ENCODE results near the gene ZNF584.

ZNF584 gene

DNA sequence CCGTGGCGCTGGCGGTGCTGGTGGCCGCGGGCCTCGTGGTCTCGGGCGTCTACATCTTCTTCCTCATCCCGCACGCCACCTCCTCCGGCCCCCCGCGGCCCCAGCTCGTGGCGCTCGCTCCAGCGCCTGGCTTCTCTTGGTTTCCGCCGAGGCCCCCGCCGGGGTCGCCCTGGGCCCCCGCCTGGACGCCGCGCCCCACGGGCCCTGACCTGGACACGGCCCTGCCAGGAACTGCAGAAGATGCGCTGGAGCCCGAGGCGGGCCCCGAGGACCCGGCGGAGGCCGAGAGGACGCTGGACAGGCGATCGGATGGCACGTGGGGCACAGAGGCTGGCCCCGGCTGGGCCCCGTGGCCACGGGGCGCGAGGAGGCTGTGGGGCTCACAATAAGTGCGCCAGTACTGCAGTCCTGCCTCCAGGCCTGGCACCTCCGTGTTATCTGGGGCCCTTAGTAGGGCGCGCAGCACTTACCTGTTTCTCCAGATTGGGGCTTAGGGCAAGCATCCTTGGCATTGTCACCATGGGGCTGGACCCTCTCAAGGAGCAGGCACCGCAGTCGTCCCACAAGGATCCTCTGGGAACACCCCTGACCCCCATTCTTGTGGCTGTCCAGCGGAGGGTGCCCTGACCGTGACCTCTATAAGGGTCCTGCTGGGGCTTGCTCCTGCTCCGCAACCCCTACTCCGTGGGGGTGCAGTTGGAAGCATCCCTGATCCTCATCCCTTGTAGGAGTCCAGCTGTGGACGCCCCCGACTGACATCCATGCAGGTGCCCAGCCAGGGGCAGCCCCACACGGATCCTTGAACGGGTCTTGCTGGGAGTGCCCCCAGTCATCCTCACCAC, 11.5 kb upstream of the ZNF584 start:
- H3K9ac ChIP-seq (ENCODE audit: low read length): no peak overlapping the region
- H3K27ac ChIP-seq (ENCODE audit: low read length): no peak overlapping the region
- TF ChIP-seq EZH2phosphoT487 (IDR thresholded peaks at IDR 0.05; ENCODE audit: low read depth): no peak
- TF ChIP-seq, protein P1, sequence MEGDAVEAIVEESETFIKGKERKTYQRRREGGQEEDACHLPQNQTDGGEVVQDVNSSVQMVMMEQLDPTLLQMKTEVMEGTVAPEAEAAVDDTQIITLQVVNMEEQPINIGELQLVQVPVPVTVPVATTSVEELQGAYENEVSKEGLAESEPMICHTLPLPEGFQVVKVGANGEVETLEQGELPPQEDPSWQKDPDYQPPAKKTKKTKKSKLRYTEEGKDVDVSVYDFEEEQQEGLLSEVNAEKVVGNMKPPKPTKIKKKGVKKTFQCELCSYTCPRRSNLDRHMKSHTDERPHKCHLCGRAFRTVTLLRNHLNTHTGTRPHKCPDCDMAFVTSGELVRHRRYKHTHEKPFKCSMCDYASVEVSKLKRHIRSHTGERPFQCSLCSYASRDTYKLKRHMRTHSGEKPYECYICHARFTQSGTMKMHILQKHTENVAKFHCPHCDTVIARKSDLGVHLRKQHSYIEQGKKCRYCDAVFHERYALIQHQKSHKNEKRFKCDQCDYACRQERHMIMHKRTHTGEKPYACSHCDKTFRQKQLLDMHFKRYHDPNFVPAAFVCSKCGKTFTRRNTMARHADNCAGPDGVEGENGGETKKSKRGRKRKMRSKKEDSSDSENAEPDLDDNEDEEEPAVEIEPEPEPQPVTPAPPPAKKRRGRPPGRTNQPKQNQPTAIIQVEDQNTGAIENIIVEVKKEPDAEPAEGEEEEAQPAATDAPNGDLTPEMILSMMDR (IDR thresholded peaks at IDR 0.05; ENCODE audit: low read depth, low read length): no peak
- H3K4me2 ChIP-seq (ENCODE audit: low read length): no peak overlapping the region
- no peaks in the 10 kb centered on the region for H3K9me3 ChIP-seq (ENCODE audit: insufficient read depth, low read length)
- no peak overlapping the region for H3K4me3 ChIP-seq (ENCODE audit: low read length)
- peaks cover 15% of the 10 kb centered on the region for H3K79me2 ChIP-seq (ENCODE audit: low read length)
- H2AFZ ChIP-seq (ENCODE audit: low read depth, low read length): no peak overlapping the region
- H3K36me3 ChIP-seq (replicated peaks; ENCODE audit: low read depth, low read length): peaks cover 42% of the 10 kb centered on the region
- peaks cover 7% of the 10 kb centered on the region for H3K4me1 ChIP-seq (ENCODE audit: low read length)
- no peaks in the 10 kb centered on the region for H3K27me3 ChIP-seq (ENCODE audit: low read depth, low read length)
- peaks cover 37% of the 10 kb centered on the region for H4K20me1 ChIP-seq (ENCODE audit: insufficient read depth, low read length)

DNA sequence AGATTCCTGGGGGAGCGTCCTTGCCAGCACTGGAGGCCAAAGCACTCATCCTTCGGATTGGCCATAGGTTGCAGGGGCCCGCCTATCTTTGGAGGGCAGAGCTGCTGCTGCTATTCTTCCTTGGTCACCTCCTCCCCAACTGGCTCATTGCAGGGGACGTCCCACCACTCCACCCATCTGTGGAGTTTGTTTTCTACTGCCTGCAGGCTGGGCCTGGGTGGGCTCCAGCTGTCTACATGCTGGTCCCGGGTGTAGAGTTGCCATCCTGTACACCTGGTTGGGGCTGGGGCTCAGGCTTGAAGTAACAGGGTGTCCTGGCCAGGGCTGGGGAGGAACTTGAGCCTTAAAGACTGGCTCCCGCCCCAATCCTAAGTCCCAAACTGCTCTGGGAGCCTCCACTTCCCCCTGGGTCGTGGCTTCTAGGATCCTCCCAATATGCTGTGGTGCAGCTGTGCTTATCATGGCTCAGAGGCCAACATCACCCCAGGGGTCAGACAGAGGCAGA, 10.9 kb upstream of the ZNF584 start:
- H4K20me1 ChIP-seq (ENCODE audit: insufficient read depth, low read length): peaks cover 30% of the 10 kb centered on the region
- H3K4me2 ChIP-seq (ENCODE audit: low read length): no peak overlapping the region
- peaks cover 11% of the 10 kb centered on the region for H3K4me1 ChIP-seq (ENCODE audit: low read length)
- H3K79me2 ChIP-seq (ENCODE audit: low read length): peaks cover 12% of the 10 kb centered on the region
- no peak overlapping the region for H2AFZ ChIP-seq (ENCODE audit: low read depth, low read length)
- peaks cover 38% of the 10 kb centered on the region for H3K36me3 ChIP-seq (replicated peaks; ENCODE audit: low read depth, low read length)
- TF ChIP-seq EZH2phosphoT487 (IDR thresholded peaks at IDR 0.05; ENCODE audit: low read depth): no peak
- TF ChIP-seq, protein P1 (IDR thresholded peaks at IDR 0.05; ENCODE audit: low read depth, low read length): no peak
- no peak overlapping the region for H3K9ac ChIP-seq (ENCODE audit: low read length)
- no peak overlapping the region for H3K27ac ChIP-seq (ENCODE audit: low read length)
- H3K4me3 ChIP-seq (ENCODE audit: low read length): no peak overlapping the region
- H3K27me3 ChIP-seq (ENCODE audit: low read depth, low read length): no peaks in the 10 kb centered on the region
- no peaks in the 10 kb centered on the region for H3K9me3 ChIP-seq (ENCODE audit: insufficient read depth, low read length)

DNA sequence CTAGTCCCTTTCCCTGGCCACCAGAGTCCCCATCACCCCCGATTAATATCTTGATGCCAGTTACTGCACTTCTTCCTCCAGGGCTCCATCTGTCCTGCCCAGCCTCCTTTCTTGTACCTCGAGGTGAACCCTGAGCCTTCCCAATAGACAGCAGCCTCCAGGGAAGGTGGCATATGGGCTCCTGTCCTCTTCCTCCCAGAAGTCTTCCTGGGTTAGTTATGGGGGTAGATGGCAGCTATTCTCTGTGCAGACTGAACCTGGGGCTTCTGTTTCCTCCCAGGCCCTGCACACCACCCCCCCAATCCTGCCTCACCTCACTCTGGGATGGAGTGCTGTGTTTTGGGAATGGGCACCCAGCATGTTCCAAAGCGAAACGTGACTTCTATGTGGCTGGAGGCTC, 10.4 kb upstream of the ZNF584 start:
- no peaks in the 10 kb centered on the region for H3K27me3 ChIP-seq (ENCODE audit: low read depth, low read length)
- H3K9me3 ChIP-seq (ENCODE audit: insufficient read depth, low read length): no peaks in the 10 kb centered on the region
- peaks cover 38% of the 10 kb centered on the region for H3K36me3 ChIP-seq (replicated peaks; ENCODE audit: low read depth, low read length)
- no peak overlapping the region for H2AFZ ChIP-seq (ENCODE audit: low read depth, low read length)
- H3K79me2 ChIP-seq (ENCODE audit: low read length): peaks cover 7% of the 10 kb centered on the region
- no peak overlapping the region for H3K27ac ChIP-seq (ENCODE audit: low read length)
- H4K20me1 ChIP-seq (ENCODE audit: insufficient read depth, low read length): peaks cover 25% of the 10 kb centered on the region
- H3K4me3 ChIP-seq (ENCODE audit: low read length): no peak overlapping the region
- no peak overlapping the region for H3K9ac ChIP-seq (ENCODE audit: low read length)
- peaks cover 11% of the 10 kb centered on the region for H3K4me1 ChIP-seq (ENCODE audit: low read length)
- H3K4me2 ChIP-seq (ENCODE audit: low read length): no peak overlapping the region
- no peak for TF ChIP-seq EZH2phosphoT487 (IDR thresholded peaks at IDR 0.05; ENCODE audit: low read depth)

DNA sequence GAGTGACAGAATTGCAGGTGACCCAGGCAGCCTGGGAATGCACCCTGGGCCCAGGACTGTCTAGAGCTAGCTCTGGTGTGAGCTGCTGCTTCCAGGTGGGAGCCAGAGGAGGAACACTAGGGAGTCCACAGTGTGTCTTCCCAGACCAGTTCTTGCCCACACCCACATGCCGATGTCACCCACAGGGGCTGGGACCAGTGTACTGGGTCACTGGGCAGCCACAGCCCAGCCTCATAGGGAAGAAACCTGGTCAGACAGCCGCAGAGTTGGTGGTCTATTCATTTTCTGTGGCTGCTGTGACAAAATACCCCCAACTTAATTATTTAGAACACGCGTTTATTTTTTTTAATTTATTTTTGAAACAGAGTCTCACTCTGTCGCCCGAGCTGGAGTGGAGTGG, 9.9 kb upstream of the ZNF584 start:
- Histone ChIP-seq H3K36me3 (replicated peaks; ENCODE audit: low read depth, low read length) (peaks cover 35% of the 10 kb centered on the region), H3K4me2 (ENCODE audit: low read length) (no peak overlapping the region), H2AFZ (ENCODE audit: low read depth, low read length) (no peak overlapping the region), H3K27me3 (ENCODE audit: low read depth, low read length) (no peaks in the 10 kb centered on the region), H3K4me3 (ENCODE audit: low read length) (no peak overlapping the region), H3K79me2 (ENCODE audit: low read length) (peaks cover 4% of the 10 kb centered on the region), H3K4me1 (ENCODE audit: low read length) (peaks cover 11% of the 10 kb centered on the region), H3K9me3 (ENCODE audit: insufficient read depth, low read length) (no peaks in the 10 kb centered on the region), H4K20me1 (ENCODE audit: insufficient read depth, low read length) (peaks cover 20% of the 10 kb centered on the region), H3K27ac (ENCODE audit: low read length) (no peak overlapping the region), H3K9ac (ENCODE audit: low read length) (no peak overlapping the region)
- no peak for TF ChIP-seq EZH2phosphoT487 (IDR thresholded peaks at IDR 0.05; ENCODE audit: low read depth)
- TF ChIP-seq, protein P1 (IDR thresholded peaks at IDR 0.05; ENCODE audit: low read depth, low read length): no peak

Measured in OCI-LY3 (cell line).